ENCODE results near the gene SLFN14. TPM values are rescaled to one million over a fixed set of nuclear protein-coding genes. Genes with fewer than 3 reads are reported as not detected.

The SLFN14 gene
- total RNA-seq, 1 experiment from 2014 or later, result not detected

- no peak overlapping the region for H3K14ac ChIP-seq (ENCODE audit: insufficient read depth, low read length)
- H3K9ac ChIP-seq (ENCODE audit: extremely low read depth, insufficient read length, low read length), result no peak overlapping the region
- H2BK12ac ChIP-seq (ENCODE audit: insufficient read length, low read depth, low read length), result no peak overlapping the region
- H3K23ac ChIP-seq (ENCODE audit: insufficient read length, low read depth, low read length), result no peak overlapping the region
- H3K4me1 ChIP-seq (ENCODE audit: insufficient read depth, low read length), result no peaks in the 10 kb centered on the region
- H2BK20ac ChIP-seq (ENCODE audit: low read depth, low read length, poor library complexity, severe bottlenecking), result no peak overlapping the region
- H2BK5ac ChIP-seq (ENCODE audit: insufficient read length, low read length), result no peak overlapping the region
- H3K4me2 ChIP-seq (ENCODE audit: insufficient read depth, insufficient read length, low read length), result no peak overlapping the region
- no peak overlapping the region for H3K18ac ChIP-seq (ENCODE audit: insufficient read length, low read depth, low read length)
- H3K79me2 ChIP-seq (ENCODE audit: insufficient read depth, low read length), result no peaks in the 10 kb centered on the region
- TF ChIP-seq CTCF (conservative IDR thresholded peaks at IDR 0.05), result no peak
- H3K27me3 ChIP-seq (ENCODE audit: insufficient read depth, low read length), result no peaks in the 10 kb centered on the region
- no peak overlapping the region for H2BK120ac ChIP-seq (ENCODE audit: low read depth, low read length, poor library complexity, severe bottlenecking)
- no peak overlapping the region for H3K27ac ChIP-seq (ENCODE audit: insufficient read length, low read depth, low read length)
- H3T11ph ChIP-seq (ENCODE audit: low read length), result no peak overlapping the region
- no peak overlapping the region for H2AK5ac ChIP-seq (ENCODE audit: insufficient read length, low read length)
- no peak for DNase-seq
- Mint-ChIP-seq H3K4me1 (peaks cover 0 to 3% of the 10 kb centered on the region in 2 experiments; a peak in 1 of 4 replicates), H3K36me3 (ENCODE audit: insufficient read depth in 1 of 3, low read depth in 3 of 3) (no peaks in the 10 kb centered on the region), H3K4me3 (no peak overlapping the region), H3K27ac (no peak overlapping the region), H3K27me3 (ENCODE audit: low read depth) (no peaks in the 10 kb centered on the region; the same call in 1 of the 2 replicates), H3K9me3 (0 out of 5 replicates have a peak, but pooled peaks cover 0 to under 1% of the 10 kb centered on the region in 2 experiments)
- H3K79me1 ChIP-seq (ENCODE audit: insufficient read depth, low read depth, low read length, poor library complexity, severe bottlenecking), result no peaks in the 10 kb centered on the region
- no peak overlapping the region for H2AFZ ChIP-seq (ENCODE audit: low read length)
- H3K9me3 ChIP-seq (ENCODE audit: control insufficient read depth, low read depth, low read length), result no peaks in the 10 kb centered on the region
- H2BK15ac ChIP-seq (ENCODE audit: low read depth, low read length), result no peak overlapping the region
- WGBS (ENCODE audit: extremely low coverage, insufficient read length, low lambda C conversion rate), result no CpG with 5 or more reads among the region's 3 CpGs
- no peak overlapping the region for H4K8ac ChIP-seq (replicated peaks; ENCODE audit: insufficient read length, low read depth, low read length)
- H3K23me2 ChIP-seq (ENCODE audit: insufficient read length, low read depth, low read length, poor library complexity, severe bottlenecking), result no peaks in the 10 kb centered on the region
- H3K4ac ChIP-seq (ENCODE audit: low read depth, low read length), result no peak overlapping the region
- H4K91ac ChIP-seq (ENCODE audit: insufficient read length, low read depth, low read length), result no peak overlapping the region
- no peaks in the 10 kb centered on the region for H4K20me1 ChIP-seq (ENCODE audit: control insufficient read depth, insufficient read depth, insufficient read length)
- H4K5ac ChIP-seq (ENCODE audit: insufficient read length, low read depth, low read length), result no peak overlapping the region
- no peak overlapping the region for H3K56ac ChIP-seq (ENCODE audit: insufficient read length, low read depth, low read length)
These were observed 26.0 kb downstream of the SLFN14 start for GRCh38 chr17:35534576-35535093.

Data from H9 (cell line).